Neural crest cell (in vitro differentiated cells): ENCODE data around the gene WDR1. TPM values are rescaled to one million over a fixed set of nuclear protein-coding genes. Genes with fewer than 3 reads are reported as not detected.

ENCODE experiments used
- DNase-seq: peaks from one replicate; pipeline ENCODE4 v3.0.0; 2021; ENCODE audit warnings: low read depth, mixed read lengths, low spot score
- H3K27ac Mint-ChIP-seq: one replicate; pipeline ENCODE4 v1.8.0; 2021; ENCODE audit warnings: mild to moderate bottlenecking, mixed read lengths; ENCODE audit not compliant: unreplicated experiment
- H3K27me3 Mint-ChIP-seq: 2 replicates; pipeline ENCODE4 v1.8.0; 2021; ENCODE audit warnings: low read depth, mild to moderate bottlenecking, mixed read lengths
- H3K36me3 Mint-ChIP-seq: 2 replicates; pipeline ENCODE4 v1.8.0; 2021; ENCODE audit warnings: low read depth, mild to moderate bottlenecking, mixed read lengths
- H3K4me1 Mint-ChIP-seq: 2 replicates; pipeline ENCODE4 v1.8.0; 2021; ENCODE audit warnings: mixed read lengths
- H3K4me3 Mint-ChIP-seq: one replicate; pipeline ENCODE4 v1.8.0; 2021; ENCODE audit warnings: mild to moderate bottlenecking, mixed read lengths
- H3K9me3 Mint-ChIP-seq: 2 replicates; pipeline ENCODE4 v1.8.0; 2021; ENCODE audit warnings: mixed read lengths
- total RNA-seq: library from RNA; stranded (reverse); gene quantifications from 2 replicates; pipeline ENCODE4 v1.2.1, GENCODE V29; 2021
- TF ChIP-seq, protein P1 (sequence below): fragments of 200-600 bp; sonication (generic); conservative IDR thresholded peaks from 2 replicates; pipeline ENCODE4 v1.5.0; 2021; ENCODE audit warnings: antibody characterized with exemption, mild to moderate bottlenecking

The WDR1 gene
- total RNA-seq, 1 donor from 2014 or later = 154 TPM

- Mint-ChIP-seq H3K4me1 (peaks cover 42% of the 10 kb centered on the region), H3K4me3 (no peak overlapping the region), H3K27me3 (peaks cover 7% of the 10 kb centered on the region), H3K27ac (no peak overlapping the region), H3K9me3 (no peaks in the 10 kb centered on the region), H3K36me3 (no peaks in the 10 kb centered on the region)
- no peak for DNase-seq
- TF ChIP-seq, protein P1, sequence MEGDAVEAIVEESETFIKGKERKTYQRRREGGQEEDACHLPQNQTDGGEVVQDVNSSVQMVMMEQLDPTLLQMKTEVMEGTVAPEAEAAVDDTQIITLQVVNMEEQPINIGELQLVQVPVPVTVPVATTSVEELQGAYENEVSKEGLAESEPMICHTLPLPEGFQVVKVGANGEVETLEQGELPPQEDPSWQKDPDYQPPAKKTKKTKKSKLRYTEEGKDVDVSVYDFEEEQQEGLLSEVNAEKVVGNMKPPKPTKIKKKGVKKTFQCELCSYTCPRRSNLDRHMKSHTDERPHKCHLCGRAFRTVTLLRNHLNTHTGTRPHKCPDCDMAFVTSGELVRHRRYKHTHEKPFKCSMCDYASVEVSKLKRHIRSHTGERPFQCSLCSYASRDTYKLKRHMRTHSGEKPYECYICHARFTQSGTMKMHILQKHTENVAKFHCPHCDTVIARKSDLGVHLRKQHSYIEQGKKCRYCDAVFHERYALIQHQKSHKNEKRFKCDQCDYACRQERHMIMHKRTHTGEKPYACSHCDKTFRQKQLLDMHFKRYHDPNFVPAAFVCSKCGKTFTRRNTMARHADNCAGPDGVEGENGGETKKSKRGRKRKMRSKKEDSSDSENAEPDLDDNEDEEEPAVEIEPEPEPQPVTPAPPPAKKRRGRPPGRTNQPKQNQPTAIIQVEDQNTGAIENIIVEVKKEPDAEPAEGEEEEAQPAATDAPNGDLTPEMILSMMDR = no peak
Observed at GRCh38 chr4:10050721-10051120, 65.9 kb downstream of the WDR1 start.

DNA sequence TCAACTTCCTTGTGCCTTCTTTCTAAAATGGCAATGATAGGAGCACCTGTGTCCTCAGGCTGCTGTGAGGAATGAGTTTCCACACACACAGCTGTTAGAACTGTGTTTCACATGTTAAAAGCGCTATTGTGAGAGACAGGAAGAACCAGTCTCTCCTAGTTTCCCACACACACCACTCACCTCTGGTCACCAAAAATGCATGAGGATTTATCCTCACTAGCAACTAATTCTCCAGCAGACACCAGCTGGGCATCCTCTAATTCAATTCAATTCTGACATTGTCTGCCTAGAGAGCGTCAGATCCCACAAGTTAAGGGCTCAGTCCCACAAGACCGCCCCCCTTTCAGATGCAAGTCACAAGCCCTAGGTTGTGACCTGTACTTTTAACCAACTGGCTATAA, 66.3 kb downstream of the WDR1 start:
- Mint-ChIP-seq H3K4me1 (peaks cover 42% of the 10 kb centered on the region), H3K36me3 (no peaks in the 10 kb centered on the region), H3K27ac (no peak overlapping the region), H3K4me3 (no peak overlapping the region), H3K27me3 (peaks cover 7% of the 10 kb centered on the region), H3K9me3 (no peaks in the 10 kb centered on the region)
- DNase-seq = no peak
- TF ChIP-seq, protein P1 = no peak

GRCh38 chr4:10048941-10049697, 67.5 kb downstream of the WDR1 start:
- no peak overlapping the region for H3K27ac Mint-ChIP-seq
- H3K27me3 Mint-ChIP-seq = peaks cover 7% of the 10 kb centered on the region
- no peak for DNase-seq
- no peaks in the 10 kb centered on the region for H3K9me3 Mint-ChIP-seq
- no peaks in the 10 kb centered on the region for H3K36me3 Mint-ChIP-seq
- no peak overlapping the region for H3K4me3 Mint-ChIP-seq
- TF ChIP-seq, protein P1 = no peak
- H3K4me1 Mint-ChIP-seq = peaks cover 35% of the 10 kb centered on the region

- TF ChIP-seq, protein P1 = no peak
- no peaks in the 10 kb centered on the region for H3K36me3 Mint-ChIP-seq
- DNase-seq = no peak
- no peak overlapping the region for H3K4me3 Mint-ChIP-seq
- H3K27ac Mint-ChIP-seq = no peak overlapping the region
- peaks cover 31% of the 10 kb centered on the region for H3K4me1 Mint-ChIP-seq
- H3K9me3 Mint-ChIP-seq = no peaks in the 10 kb centered on the region
- peaks cover 7% of the 10 kb centered on the region for H3K27me3 Mint-ChIP-seq
Observed at GRCh38 chr4:10047967-10048366, 68.6 kb downstream of the WDR1 start.

GRCh38 chr4:10046471-10046870, 70.1 kb downstream of the WDR1 start:
- TF ChIP-seq, protein P1 = no peak
- H3K27ac Mint-ChIP-seq = no peak overlapping the region
- no peak overlapping the region for H3K4me3 Mint-ChIP-seq
- H3K9me3 Mint-ChIP-seq = peaks cover 7% of the 10 kb centered on the region
- peaks cover 6% of the 10 kb centered on the region for H3K36me3 Mint-ChIP-seq
- H3K4me1 Mint-ChIP-seq = peaks cover 24% of the 10 kb centered on the region
- H3K27me3 Mint-ChIP-seq = peaks cover 7% of the 10 kb centered on the region
- DNase-seq = no peak
